ENCODE results near the gene DUSP1.
"Not testable (repeated sequence)": the region's sequence is repeated elsewhere in the genome, so short reads cannot be mapped to it uniquely, and the experiment has no call there.

Gene DUSP1

DNA sequence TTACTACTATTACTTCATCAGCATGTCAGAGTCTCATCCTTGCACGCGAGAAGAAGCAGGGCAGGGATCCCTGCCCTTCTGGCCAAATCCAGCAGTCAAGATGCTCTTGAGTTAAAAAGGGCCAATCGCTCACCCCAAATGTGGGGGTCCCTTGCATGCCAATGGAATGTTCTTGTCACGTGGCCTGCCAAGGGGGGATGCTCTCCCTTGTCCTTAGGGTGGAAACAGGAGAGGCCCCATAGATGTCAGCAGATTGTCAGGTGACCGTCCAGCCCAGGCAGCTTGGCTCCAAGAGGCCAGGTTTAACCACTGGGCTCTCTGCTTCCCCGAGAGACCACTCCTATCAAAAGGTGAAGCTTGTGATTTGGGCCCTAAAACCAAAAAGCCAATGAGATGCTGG is 25.3 kb upstream of the DUSP1 start:
- no peak for DNase-seq

DNA sequence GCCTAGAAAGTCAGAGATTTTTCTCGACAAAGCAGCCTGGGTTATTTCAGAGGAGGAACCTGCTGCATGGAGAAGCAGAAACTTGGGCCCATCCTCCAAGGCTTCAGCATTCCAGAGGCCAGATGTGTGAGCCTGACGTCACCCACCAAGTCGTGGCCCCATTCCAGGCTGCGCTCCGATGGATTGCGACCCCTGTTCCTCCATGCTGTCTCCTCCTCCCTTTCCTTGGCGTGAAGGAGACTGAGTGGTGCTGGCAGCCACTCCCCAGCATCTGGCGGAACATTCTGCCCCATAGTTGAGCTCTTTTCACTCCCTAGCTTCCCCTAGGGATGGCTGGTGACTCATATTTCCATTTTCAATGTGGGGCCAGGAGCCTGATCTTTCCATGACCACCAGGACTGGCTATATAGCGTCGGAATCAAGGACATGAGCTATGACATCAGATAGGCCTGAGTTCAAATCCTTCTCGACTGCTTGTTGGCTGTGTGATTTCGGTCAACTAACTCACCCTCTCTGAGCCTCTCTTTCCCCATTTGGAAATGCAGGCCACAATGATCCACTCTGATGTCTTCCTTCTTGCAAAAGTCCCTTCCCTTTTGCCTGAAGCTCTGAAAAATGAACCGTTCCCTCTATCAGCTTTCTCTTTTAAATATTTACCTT is 24.5 kb upstream of the DUSP1 start:
- DNase-seq = peak; percentile 98

DNA sequence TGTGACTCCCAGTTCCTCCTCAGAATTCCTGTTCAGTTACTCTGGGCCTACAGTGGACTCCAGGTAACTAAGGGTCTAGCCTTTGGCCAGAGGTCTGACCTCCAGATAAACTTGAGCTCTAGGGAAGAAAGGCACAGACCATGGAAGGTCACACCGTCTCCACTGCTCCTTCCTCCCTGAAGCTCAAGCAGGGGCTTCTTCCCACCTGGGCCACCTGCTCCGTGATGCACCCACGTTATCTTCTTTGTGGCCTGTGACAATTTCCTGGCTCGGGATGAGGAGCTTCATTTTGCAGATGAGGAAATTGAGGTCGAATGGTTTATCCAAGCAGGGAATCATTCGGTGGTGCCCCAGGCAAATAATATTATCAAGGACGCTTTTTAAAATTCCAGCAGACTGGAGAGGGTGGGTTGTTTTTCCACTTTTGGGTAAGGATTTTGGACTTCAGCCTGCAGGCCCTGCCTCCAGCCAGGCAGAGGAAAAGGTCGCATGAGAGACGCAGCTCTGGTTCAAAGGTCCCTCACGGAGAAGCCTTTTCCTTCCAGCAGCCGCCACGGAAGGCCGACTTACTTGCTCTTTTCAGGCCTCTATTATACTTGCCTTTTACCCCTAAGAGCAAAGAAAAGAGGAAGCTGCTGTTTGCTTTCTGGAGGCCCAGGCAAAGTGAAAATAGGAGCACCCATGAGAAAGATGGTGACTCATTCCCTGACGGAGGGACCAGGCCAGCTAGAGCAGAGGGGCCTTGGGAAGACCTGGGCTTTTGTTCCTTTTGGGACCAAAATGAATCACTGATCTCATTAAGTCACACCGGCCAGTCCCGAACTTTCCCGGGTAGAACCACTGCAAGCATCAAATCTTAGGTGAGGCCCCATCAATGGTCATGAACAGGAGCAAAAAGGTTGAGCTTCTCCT is 22.8 kb upstream of the DUSP1 start:
- peak; percentile 44 for DNase-seq

GRCh38 chr5:172792701-172793570 is 21.9 kb upstream of the DUSP1 start:
- no peak for DNase-seq

DNA sequence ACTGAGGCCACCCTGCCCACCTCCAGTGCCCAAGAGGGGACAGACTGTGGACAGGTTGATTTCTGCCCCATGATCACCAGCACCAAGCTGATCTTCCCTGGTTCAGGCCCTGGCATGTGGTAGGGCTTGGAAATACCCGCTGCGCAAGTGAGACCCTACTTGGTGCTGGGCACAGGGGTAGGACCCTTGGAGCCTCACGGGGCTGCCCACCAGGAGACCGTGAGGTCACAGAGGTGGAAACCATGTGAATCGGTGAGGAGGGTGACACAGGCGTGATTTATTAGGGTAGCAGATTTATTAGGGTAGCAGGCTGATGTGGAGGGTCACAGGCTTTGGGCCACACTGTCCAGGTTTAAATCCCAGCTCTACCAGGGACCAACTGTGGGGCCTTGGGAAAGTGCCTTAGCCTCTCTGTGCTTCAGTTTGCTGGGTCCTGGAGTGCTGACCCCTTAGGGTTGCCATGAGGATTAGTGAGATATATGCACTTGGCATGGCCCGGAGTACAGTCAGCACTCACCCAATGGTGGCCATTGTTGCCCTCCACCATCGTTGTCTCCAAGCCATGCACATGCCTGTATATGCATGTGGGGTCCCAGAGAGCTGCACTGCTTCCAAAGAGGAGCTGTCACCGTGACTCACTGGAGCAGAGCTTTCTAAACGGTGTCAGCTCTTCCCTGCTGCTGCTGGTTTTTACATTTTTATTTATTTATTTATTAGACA is 20.9 kb upstream of the DUSP1 start:
- DNase-seq = no peak

GRCh38 chr5:172791286-172791685 is 20.3 kb upstream of the DUSP1 start:
- no peak for DNase-seq

DNA sequence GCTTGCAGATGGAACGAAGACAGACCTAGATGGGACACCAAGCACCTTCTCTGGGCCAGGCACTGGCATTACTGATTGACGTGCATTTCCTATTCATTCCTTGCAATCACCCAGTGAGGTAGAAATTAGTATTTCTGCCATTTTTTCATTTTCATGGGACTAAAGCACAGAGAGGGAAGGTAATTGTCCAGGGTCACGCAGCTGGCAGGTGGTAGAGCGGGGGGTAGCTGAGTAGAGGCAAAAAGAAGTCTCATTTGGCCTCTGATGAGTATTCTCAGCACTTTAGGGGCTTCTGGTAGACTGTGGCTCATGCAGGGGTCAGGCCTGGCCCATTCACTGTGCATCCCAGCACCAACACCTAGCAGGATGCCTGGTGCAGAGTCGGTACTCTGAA is 19.5 kb upstream of the DUSP1 start:
- no peak for DNase-seq

- DNase-seq = no peak
Measured at GRCh38 chr5:172789687-172790495, 18.9 kb upstream of the DUSP1 start.

DNA sequence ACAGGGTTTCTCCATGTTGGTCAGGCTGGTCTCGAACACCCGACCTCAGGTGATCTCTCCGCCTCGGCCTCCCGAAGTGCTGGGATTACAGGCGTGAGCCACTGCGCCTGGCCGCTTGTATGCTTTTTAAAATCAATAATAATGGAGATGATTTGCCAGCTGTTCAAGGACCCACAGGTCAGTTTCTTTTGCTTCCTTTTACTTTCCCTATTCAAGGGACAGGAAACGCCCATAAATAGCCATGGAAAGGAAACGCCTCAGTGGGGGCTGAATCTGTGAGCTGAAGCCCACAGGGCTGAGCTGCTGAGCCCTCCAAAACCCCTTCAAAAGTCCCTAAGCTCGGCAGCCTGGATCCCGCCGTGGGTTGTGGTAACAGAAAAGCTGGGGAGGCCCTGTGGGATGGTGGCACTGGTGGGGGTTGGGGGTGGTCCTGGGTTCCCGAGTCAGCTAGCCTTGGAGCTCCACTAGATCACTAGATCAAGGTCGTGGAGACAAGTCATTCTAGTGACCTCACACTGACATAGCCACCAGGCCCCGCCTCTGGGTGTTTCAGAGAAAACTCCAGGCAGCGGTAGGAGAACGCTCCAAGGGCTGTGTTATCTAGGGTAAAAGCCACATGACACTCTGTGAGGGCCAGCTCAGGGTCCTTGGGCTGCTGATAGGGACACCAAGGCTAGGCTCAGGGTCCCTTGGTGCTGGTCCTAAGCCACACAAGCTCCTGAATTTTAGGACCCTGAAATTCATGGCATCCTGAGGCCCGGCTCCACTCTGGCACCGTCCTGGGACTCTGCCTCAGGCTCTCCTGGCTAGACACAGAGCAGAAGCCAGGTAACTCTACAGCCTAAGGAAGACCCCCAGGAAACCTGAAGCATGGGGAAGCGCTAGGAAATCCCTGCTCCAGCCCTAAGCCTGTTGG is 18.0 kb upstream of the DUSP1 start:
- no peak for DNase-seq

DNA sequence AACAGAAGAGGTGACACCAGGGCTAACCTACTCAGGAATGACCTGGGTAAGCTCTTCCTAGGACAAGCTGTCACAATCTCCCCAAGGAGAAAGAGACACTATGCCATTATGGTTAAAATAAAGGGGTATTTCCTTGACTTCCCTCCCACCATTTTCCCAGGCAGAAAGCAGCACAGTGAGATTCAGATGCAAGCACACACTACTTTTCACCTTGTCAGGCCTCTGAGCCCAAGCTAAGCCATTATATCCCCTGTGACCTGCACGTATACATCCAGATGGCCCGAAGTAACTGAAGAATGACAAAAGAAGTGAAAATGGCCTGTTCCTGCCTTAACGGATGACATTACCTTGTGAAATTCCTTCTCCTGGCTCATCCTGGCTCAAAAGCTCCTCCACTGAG is 16.5 kb upstream of the DUSP1 start:
- not testable (repeated sequence) for DNase-seq

GRCh38 chr5:172786736-172787462 is 15.9 kb upstream of the DUSP1 start:
- DNase-seq = no peak

- DNase-seq = no peak
Measured at GRCh38 chr5:172785429-172786088, 14.6 kb upstream of the DUSP1 start.

- not testable (repeated sequence) for DNase-seq
Measured at GRCh38 chr5:172784162-172784561, 13.2 kb upstream of the DUSP1 start.

GRCh38 chr5:172783319-172783718 is 12.3 kb upstream of the DUSP1 start:
- DNase-seq = not testable (repeated sequence)

DNA sequence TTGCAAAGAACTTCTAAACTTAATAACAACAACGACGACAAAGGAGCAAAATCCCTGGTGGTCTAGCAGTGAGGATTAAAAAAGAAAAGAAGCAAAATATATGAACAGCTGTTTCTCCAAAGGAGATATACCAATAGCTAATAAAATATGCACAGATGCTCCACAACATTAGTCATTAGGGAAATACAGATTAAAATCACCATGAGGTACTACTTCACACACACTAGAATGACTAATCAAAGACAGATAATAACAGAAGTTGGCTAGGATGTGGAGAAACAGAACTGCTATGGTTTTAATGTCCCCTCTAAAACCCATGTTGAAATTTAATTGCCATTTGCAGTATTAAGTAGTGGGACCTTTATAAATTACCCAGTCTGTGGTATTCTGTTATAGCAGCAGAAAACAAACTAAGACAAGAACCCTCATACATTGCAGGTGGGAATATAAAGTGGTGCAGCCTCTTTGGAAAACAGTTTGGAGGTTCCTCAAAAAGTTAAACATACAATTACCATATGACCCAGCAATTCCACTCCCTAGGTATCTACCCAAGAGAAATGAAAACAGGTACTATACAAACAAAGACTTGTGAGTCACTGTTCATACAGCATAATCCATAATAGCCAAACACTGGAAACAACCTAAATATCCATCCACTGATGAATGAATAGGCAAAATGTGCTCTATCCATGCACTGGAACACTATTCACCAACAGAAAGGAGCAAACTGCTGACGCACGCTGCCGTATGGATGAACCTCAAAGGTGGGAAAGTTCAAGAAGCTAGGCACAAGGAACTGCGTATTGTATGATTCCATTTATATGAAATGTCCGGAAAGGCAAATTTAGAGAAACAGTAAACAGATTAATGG is 11.4 kb upstream of the DUSP1 start:
- DNase-seq = peak; percentile 72

DNA sequence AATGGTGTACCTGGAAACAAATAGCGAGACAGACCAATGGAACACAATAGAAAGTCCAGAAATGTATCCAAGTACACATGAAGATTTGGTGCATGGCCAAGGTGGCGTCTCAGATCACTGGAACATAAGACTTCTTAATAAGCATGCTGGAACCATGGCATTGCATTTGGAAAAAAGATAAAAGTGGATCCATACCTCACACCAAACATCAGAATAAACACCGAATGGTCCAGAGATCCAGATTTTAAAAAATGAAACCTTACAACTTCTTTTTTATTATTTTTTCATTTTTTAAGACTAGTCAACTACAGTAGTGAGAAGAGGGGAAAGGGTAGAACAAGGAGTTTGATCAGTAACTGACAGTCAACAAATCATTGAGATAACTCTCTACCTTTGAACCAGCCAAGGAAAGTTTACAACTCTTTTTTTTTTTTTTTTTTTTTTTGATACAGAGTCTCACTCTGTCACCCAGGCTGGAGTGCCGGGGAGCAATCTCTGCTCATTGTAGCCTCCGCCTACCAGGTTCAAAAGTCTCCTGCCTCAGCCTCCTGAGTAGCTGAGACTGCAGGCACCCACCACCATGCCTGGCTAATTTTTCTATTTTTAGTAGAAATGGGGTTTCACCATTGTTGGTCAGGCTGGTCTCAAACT is 8.8 kb upstream of the DUSP1 start:
- DNase-seq = no peak
